ENCODE measurements around the gene ONECUT1.
A peak's percentile ranks its signal among the peaks of the same experiment; 100 is the strongest.
"Not testable (repeated sequence)": the region's sequence is repeated elsewhere in the genome, so short reads cannot be mapped to it uniquely, and the experiment has no call there.

Gene ONECUT1

GRCh38 chr15:52790169-52790708, at the start of gene ONECUT1:
Gene ONECUT1, minus strand, starts transcription at chr15:52790336. Its CDS starts 452 bp downstream, at chr15:52789884.
- peak; percentile 28 to 55 for DNase-seq

- no peak for DNase-seq
Observed at GRCh38 chr15:52834379-52834778, 44.2 kb upstream of the ONECUT1 start.

- DNase-seq: not testable (repeated sequence)
Observed at GRCh38 chr15:52824169-52824942, 34.2 kb upstream of the ONECUT1 start.

GRCh38 chr15:52822475-52822874, 32.3 kb upstream of the ONECUT1 start:
- no peak for DNase-seq

GRCh38 chr15:52819253-52819652, 29.1 kb upstream of the ONECUT1 start:
- no peak for DNase-seq

- DNase-seq: not testable (repeated sequence)
Observed at GRCh38 chr15:52815899-52816298, 25.8 kb upstream of the ONECUT1 start.

GRCh38 chr15:52808996-52809395, 18.9 kb upstream of the ONECUT1 start:
- no peak for DNase-seq

- DNase-seq: no peak
Observed at GRCh38 chr15:52808441-52808840, 18.3 kb upstream of the ONECUT1 start.

GRCh38 chr15:52806284-52806655, 16.1 kb upstream of the ONECUT1 start:
- DNase-seq: no peak

GRCh38 chr15:52805351-52806283, 15.5 kb upstream of the ONECUT1 start:
- DNase-seq: no peak

GRCh38 chr15:52804526-52805081, 14.5 kb upstream of the ONECUT1 start:
- no peak for DNase-seq

- no peak for DNase-seq
Observed at GRCh38 chr15:52803467-52804306, 13.6 kb upstream of the ONECUT1 start.

- no peak for DNase-seq
Observed at GRCh38 chr15:52803108-52803466, 13.0 kb upstream of the ONECUT1 start.

- no peak for DNase-seq
Observed at GRCh38 chr15:52802110-52802509, 12.0 kb upstream of the ONECUT1 start.

GRCh38 chr15:52801748-52802085, 11.6 kb upstream of the ONECUT1 start:
- DNase-seq: no peak

- DNase-seq: no peak
Observed at GRCh38 chr15:52800828-52801747, 11.0 kb upstream of the ONECUT1 start.

- DNase-seq: no peak
Observed at GRCh38 chr15:52799145-52799811, 9.1 kb upstream of the ONECUT1 start.

GRCh38 chr15:52798529-52799101, 8.5 kb upstream of the ONECUT1 start:
- no peak for DNase-seq

- no peak for DNase-seq
Observed at GRCh38 chr15:52797625-52798501, 7.7 kb upstream of the ONECUT1 start.
